ENCODE results near the gene CYB5RL. TPM values are rescaled to one million over a fixed set of nuclear protein-coding genes. Genes with fewer than 3 reads are reported as not detected.
A peak's percentile ranks its signal among the peaks of the same experiment; 100 is the strongest.

CYB5RL gene
- total RNA-seq, 5 donors from 2014 or later (not counting 1 experiment from before 2014, with no cell fraction given): 5.7 to 11.5 (median 10.0) TPM

DNA sequence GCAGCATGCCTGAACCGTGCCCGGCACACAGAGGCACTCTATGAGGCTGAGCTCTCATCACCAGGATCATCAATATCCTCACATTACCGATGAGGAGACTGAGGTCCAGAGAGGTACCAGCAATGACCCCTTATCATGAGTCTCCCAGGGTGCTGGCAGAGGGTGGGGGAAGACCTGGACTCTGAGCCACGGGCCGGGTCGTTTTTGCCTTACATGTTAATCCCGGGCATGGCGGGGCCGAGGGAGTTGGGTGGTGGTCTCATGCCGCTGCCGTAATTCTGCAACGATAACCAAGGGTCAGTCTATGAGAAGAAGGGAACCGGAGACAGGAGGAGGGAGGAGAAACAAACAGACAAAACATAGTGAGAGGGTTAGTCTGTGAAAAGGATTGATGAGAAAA, 43.2 kb upstream of the CYB5RL start:
- ATAC-seq (replicated peaks in 1 of 4): no peak
- 94% methylated on average over 6 of the region's 13 CpGs for WGBS (ENCODE audit: insufficient coverage)
- Mint-ChIP-seq H3K4me3 (no peak overlapping the region), H3K36me3 (peaks cover 20% of the 10 kb centered on the region), H3K9me3 (no peaks in the 10 kb centered on the region), H3K27me3 (no peaks in the 10 kb centered on the region), H3K27ac (peak overlapping the region in 1 of 2 donors; percentile 25), H3K4me1 (no peaks in the 10 kb centered on the region)
- Histone ChIP-seq H3K4me1 (ENCODE audit: control insufficient read depth in 1 of 2, extremely low read depth in 1 of 2, insufficient read depth in 2 of 2, low read length in 2 of 2) (no peaks in the 10 kb centered on the region), H3K27me3 (replicated peaks in 1 of 2; ENCODE audit: control insufficient read depth in 2 of 2, extremely low read depth in 1 of 2, insufficient read depth in 2 of 2, low read length in 1 of 2) (no peaks in the 10 kb centered on the region), H3K9me3 (no peaks in the 10 kb centered on the region), H3K36me3 (ENCODE audit: control insufficient read depth in 2 of 2, extremely low read depth in 1 of 2, insufficient read depth in 1 of 2, low read length in 1 of 2) (peaks cover 16 to 73% of the 10 kb centered on the region in 2 donors), H3K4me3 (ENCODE audit: control insufficient read depth in 1 of 2, extremely low read depth in 1 of 2, low read length in 1 of 2) (no peak overlapping the region), H3K27ac (ENCODE audit: low read length) (no peak overlapping the region)
- no peak for DNase-seq
- POLR2A ChIA-PET: no interaction called here
- CTCF ChIA-PET: no interaction called here

DNA sequence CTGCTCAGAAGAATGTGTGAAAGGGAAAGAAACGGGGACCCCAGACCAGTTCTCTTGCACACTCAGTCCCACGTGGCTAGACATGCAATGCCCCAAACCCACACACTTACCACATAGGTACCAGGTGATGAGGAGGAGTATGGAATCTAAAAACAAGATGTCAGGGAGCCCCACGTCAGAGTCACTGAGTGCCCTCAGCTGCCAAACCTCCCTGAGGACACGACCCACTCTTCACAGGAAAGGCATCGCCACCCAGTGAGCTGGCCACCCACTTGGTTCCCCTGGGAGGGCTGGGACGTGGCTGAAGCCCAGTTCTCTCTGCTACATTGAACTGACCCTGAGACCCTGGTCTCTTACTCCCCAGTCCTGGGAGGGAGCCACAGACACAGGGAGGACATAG, 41.5 kb upstream of the CYB5RL start:
- no peaks in the 10 kb centered on the region for H3K27me3 Mint-ChIP-seq

DNA sequence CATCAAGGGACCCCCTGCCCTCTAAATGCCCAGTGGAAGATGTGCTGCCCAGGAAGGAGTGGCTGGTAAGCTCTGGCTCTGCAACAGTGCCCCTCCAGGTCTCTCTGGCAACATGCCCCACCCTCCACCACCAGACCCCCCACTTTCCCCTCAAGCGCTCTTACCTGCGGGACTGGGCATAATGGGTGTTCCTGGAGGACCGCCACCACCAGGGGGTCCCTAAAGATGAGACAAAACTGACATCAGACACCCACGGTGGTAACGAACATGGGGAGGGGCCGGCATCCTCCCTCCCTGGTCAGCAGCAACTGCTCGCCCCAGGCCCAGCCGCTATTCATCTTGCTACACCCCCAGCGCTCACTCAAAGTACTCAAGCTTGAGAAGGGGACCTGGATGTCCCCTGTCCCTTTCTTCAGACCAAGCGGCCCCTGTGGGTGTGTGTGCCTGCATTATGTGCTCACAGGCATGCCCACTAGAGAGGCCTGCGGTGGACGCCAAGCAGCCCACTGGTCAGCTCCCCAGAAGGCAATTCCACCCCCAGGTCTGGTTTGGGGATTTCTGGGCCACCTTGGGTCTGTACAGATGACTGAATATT, 41.0 kb upstream of the CYB5RL start:
- Mint-ChIP-seq H3K4me3 (no peak overlapping the region), H3K36me3 (peaks cover 27% of the 10 kb centered on the region), H3K27me3 (no peaks in the 10 kb centered on the region), H3K9me3 (no peaks in the 10 kb centered on the region), H3K4me1 (no peaks in the 10 kb centered on the region), H3K27ac (no peak overlapping the region)
- H3K27me3 ChIP-seq (replicated peaks in 1 of 2; ENCODE audit: control insufficient read depth in 2 of 2, extremely low read depth in 1 of 2, insufficient read depth in 2 of 2, low read length in 1 of 2): no peaks in the 10 kb centered on the region
- WGBS (ENCODE audit: insufficient coverage): 91% methylated on average over 10 of the region's 12 CpGs
- ChIA-PET CTCF (interaction anchor here in 1 of 2 donors (0.6 kb wide), 1 partner anchor 276 kb away, joined by 4 read pairs; no protein-coding TSS in a partner anchor), POLR2A (no interaction called here)
- ATAC-seq (replicated peaks in 1 of 4): no peak
- H3K4me3 ChIP-seq (ENCODE audit: control insufficient read depth in 1 of 2, extremely low read depth in 1 of 2, low read length in 1 of 2): no peak overlapping the region
- no peaks in the 10 kb centered on the region for H3K4me1 ChIP-seq (ENCODE audit: control insufficient read depth in 1 of 2, extremely low read depth in 1 of 2, insufficient read depth in 2 of 2, low read length in 2 of 2)
- H3K9me3 ChIP-seq: no peaks in the 10 kb centered on the region
- peaks cover 13 to 75% of the 10 kb centered on the region in 2 donors for H3K36me3 ChIP-seq (ENCODE audit: control insufficient read depth in 2 of 2, extremely low read depth in 1 of 2, insufficient read depth in 1 of 2, low read length in 1 of 2)
- no peak overlapping the region for H3K27ac ChIP-seq (ENCODE audit: low read length)
- DNase-seq: no peak

More for the DNA sequence above, 41.5 kb upstream of the CYB5RL start:
- Histone ChIP-seq H3K9me3 (no peaks in the 10 kb centered on the region), H3K27ac (ENCODE audit: low read length) (no peak overlapping the region), H3K36me3 (ENCODE audit: control insufficient read depth in 2 of 2, extremely low read depth in 1 of 2, insufficient read depth in 1 of 2, low read length in 1 of 2) (peaks cover 13 to 75% of the 10 kb centered on the region in 2 donors), H3K4me3 (ENCODE audit: control insufficient read depth in 1 of 2, extremely low read depth in 1 of 2, low read length in 1 of 2) (no peak overlapping the region), H3K4me1 (ENCODE audit: control insufficient read depth in 1 of 2, extremely low read depth in 1 of 2, insufficient read depth in 2 of 2, low read length in 2 of 2) (no peaks in the 10 kb centered on the region), H3K27me3 (replicated peaks in 1 of 2; ENCODE audit: control insufficient read depth in 2 of 2, extremely low read depth in 1 of 2, insufficient read depth in 2 of 2, low read length in 1 of 2) (no peaks in the 10 kb centered on the region)
- no peak for DNase-seq
- Mint-ChIP-seq H3K4me3 (no peak overlapping the region), H3K9me3 (no peaks in the 10 kb centered on the region), H3K36me3 (peaks cover 29% of the 10 kb centered on the region), H3K4me1 (no peaks in the 10 kb centered on the region), H3K27ac (no peak overlapping the region)
- ChIA-PET CTCF (no interaction called here), POLR2A (no interaction called here)
- WGBS (ENCODE audit: insufficient coverage): 82% methylated on average over 3 of the region's 6 CpGs
- ATAC-seq (replicated peaks in 1 of 4): no peak

DNA sequence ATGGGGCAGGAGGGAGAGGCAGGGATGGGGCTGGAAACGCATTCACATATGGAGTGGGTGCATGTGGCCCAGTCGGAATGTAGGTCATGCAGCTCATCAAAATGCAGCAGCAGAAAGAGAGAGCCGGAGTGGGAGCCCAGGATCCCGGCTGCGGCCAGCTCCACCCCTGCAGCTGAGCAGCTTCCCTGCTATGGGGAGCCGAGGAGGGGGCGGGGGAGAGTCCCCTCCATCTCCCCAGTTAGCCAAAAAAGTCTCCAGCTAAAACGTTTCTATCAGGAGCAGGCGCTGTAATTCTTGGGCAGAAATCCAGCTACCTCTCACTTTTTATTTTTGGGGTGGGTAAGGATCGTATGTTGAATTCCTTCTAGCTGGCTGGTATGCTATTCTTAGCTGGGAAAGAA, 39.8 kb upstream of the CYB5RL start:
- Histone ChIP-seq H3K36me3 (ENCODE audit: control insufficient read depth in 2 of 2, extremely low read depth in 1 of 2, insufficient read depth in 1 of 2, low read length in 1 of 2) (peaks cover 11 to 67% of the 10 kb centered on the region in 2 donors), H3K4me3 (ENCODE audit: control insufficient read depth in 1 of 2, extremely low read depth in 1 of 2, low read length in 1 of 2) (no peak overlapping the region), H3K27ac (ENCODE audit: low read length) (no peak overlapping the region), H3K4me1 (ENCODE audit: control insufficient read depth in 1 of 2, extremely low read depth in 1 of 2, insufficient read depth in 2 of 2, low read length in 2 of 2) (no peaks in the 10 kb centered on the region), H3K27me3 (replicated peaks in 1 of 2; ENCODE audit: control insufficient read depth in 2 of 2, extremely low read depth in 1 of 2, insufficient read depth in 2 of 2, low read length in 1 of 2) (no peaks in the 10 kb centered on the region), H3K9me3 (no peaks in the 10 kb centered on the region)
- ChIA-PET POLR2A (no interaction called here), CTCF (no interaction called here)
- Mint-ChIP-seq H3K36me3 (peaks cover 28% of the 10 kb centered on the region), H3K27me3 (no peaks in the 10 kb centered on the region), H3K4me3 (no peak overlapping the region), H3K9me3 (no peaks in the 10 kb centered on the region), H3K27ac (no peak overlapping the region), H3K4me1 (no peaks in the 10 kb centered on the region)
- no peak for ATAC-seq (replicated peaks in 1 of 4)
- WGBS (ENCODE audit: insufficient coverage): 93% methylated on average over 5 of the region's 10 CpGs
- no peak for DNase-seq

DNA sequence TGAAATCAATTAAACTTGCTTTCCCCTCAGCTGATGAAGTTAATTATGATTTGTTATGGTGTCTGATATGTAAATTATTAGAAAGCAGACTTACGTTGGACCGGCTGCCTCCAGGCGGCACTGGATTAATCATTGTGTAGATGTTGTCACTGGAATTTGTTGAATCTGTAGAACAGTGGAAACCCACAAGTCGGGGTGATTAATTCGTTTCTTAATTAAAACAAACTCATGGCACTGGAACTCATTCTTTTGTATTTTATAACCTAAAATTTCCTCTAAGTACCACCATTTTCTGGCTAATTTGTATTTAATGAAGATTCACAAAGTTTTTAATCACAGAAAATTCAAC, 39.2 kb upstream of the CYB5RL start:
- Mint-ChIP-seq H3K27ac (no peak overlapping the region), H3K4me3 (no peak overlapping the region), H3K27me3 (no peaks in the 10 kb centered on the region), H3K36me3 (peaks cover 26% of the 10 kb centered on the region), H3K9me3 (no peaks in the 10 kb centered on the region), H3K4me1 (no peaks in the 10 kb centered on the region)
- Histone ChIP-seq H3K27ac (ENCODE audit: low read length) (no peak overlapping the region), H3K4me1 (ENCODE audit: control insufficient read depth in 1 of 2, extremely low read depth in 1 of 2, insufficient read depth in 2 of 2, low read length in 2 of 2) (no peaks in the 10 kb centered on the region), H3K36me3 (ENCODE audit: control insufficient read depth in 2 of 2, extremely low read depth in 1 of 2, insufficient read depth in 1 of 2, low read length in 1 of 2) (peaks cover 10 to 65% of the 10 kb centered on the region in 2 donors), H3K4me3 (ENCODE audit: control insufficient read depth in 1 of 2, extremely low read depth in 1 of 2, low read length in 1 of 2) (no peak overlapping the region), H3K9me3 (no peaks in the 10 kb centered on the region), H3K27me3 (replicated peaks in 1 of 2; ENCODE audit: control insufficient read depth in 2 of 2, extremely low read depth in 1 of 2, insufficient read depth in 2 of 2, low read length in 1 of 2) (no peaks in the 10 kb centered on the region)
- ChIA-PET CTCF (no interaction called here), POLR2A (no interaction called here)
- ATAC-seq (replicated peaks in 1 of 4) (no peak), DNase-seq (no peak)
- WGBS (ENCODE audit: insufficient coverage): no CpG with 5 or more reads among the region's 5 CpGs

DNA sequence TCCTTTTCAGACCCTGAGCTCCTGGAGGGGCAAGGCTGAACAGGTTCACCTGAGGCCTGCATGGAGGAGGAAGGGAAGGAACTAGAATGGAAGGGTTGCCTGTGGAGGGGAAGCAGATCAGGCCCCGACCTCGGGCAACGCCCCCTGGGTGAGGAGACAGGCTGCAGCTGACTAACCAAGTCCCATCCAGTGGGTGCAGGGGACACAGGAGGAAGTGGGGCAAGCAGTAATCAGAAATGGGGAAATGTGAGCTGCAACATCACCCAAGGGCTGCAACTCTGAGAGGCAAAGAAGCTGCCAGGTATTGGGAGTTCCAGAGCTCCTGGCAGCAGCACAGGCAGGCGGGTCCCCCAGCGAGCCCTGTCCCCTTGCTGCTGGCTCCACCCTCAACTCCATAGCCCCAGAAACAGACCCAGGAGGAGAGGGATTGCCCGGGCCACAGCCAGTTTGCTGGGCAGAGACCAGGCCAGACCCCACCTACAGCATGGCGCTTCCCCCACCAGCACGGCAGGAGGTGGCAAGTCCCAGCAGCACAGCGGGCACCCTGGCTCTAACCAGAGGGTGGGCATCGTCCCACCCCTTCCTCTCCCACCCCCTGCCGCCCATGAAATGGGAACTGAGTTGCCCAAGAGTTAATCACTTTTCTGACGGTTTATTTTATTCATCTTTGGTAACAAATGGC, 38.7 kb upstream of the CYB5RL start:
- H3K4me3 ChIP-seq (ENCODE audit: control insufficient read depth in 1 of 2, extremely low read depth in 1 of 2, low read length in 1 of 2): no peak overlapping the region
- POLR2A ChIA-PET: no interaction called here
- H3K4me1 ChIP-seq (ENCODE audit: control insufficient read depth in 1 of 2, extremely low read depth in 1 of 2, insufficient read depth in 2 of 2, low read length in 2 of 2): no peaks in the 10 kb centered on the region
- no peaks in the 10 kb centered on the region for H3K4me1 Mint-ChIP-seq
- H3K27ac Mint-ChIP-seq: peak overlapping the region in 1 of 2 donors; percentile 22
- peaks cover 26% of the 10 kb centered on the region for H3K36me3 Mint-ChIP-seq
- H3K27ac ChIP-seq (ENCODE audit: low read length): no peak overlapping the region
- no peaks in the 10 kb centered on the region for H3K27me3 ChIP-seq (replicated peaks in 1 of 2; ENCODE audit: control insufficient read depth in 2 of 2, extremely low read depth in 1 of 2, insufficient read depth in 2 of 2, low read length in 1 of 2)
- peak in 1 of 35 experiments; percentile 23 for DNase-seq
- CTCF ChIA-PET: no interaction called here
- peaks cover 10 to 63% of the 10 kb centered on the region in 2 donors for H3K36me3 ChIP-seq (ENCODE audit: control insufficient read depth in 2 of 2, extremely low read depth in 1 of 2, insufficient read depth in 1 of 2, low read length in 1 of 2)
- H3K27me3 Mint-ChIP-seq: no peaks in the 10 kb centered on the region
- no peak for ATAC-seq (replicated peaks in 1 of 4)
- H3K4me3 Mint-ChIP-seq: no peak overlapping the region
- 86% methylated on average over 7 of the region's 12 CpGs for WGBS (ENCODE audit: insufficient coverage)
- no peaks in the 10 kb centered on the region for H3K9me3 Mint-ChIP-seq
- no peaks in the 10 kb centered on the region for H3K9me3 ChIP-seq

All from T-cell (primary cell).